ENCODE results near the gene ZNF555. TPM values are rescaled to one million over a fixed set of nuclear protein-coding genes. Genes with fewer than 3 reads are reported as not detected.

ZNF555 gene
- total RNA-seq, 6 experiments from 2014 or later: 0.87 to 2.6 (median 2.1) TPM

GRCh38 chr19:2822846-2823245 lies 18.4 kb upstream of the ZNF555 start:
- Histone ChIP-seq H3K36me3 (no peaks in the 10 kb centered on the region), H3K4me1 (no peaks in the 10 kb centered on the region), H3K27ac (no peak overlapping the region), H3K9me3 (peaks cover 0 to 6% (median 0%) of the 10 kb centered on the region in 4 donors), H3K4me3 (no peak overlapping the region), H3K27me3 (no peaks in the 10 kb centered on the region)
- 89% methylated on average over 1 of the region's 5 CpGs for WGBS (ENCODE audit: insufficient coverage, low coverage, low lambda C conversion rate, missing lambda C conversion rate)
- TF ChIP-seq POLR2A (IDR thresholded peaks at IDR 0.05): no peak
- intact Hi-C loops (cut with DNase I): no loop called here
- DNase-seq (no peak), ATAC-seq (no peak)

- intact Hi-C loops (cut with DNase I): no loop called here
- whole genome bisulfite sequencing (ENCODE audit: insufficient coverage, low coverage, low lambda C conversion rate, missing lambda C conversion rate): 80% methylated on average over 1 of the region's 9 CpGs
- TF ChIP-seq POLR2A (IDR thresholded peaks at IDR 0.05) (no peak), CTCF (IDR thresholded peaks at IDR 0.05) (no peak)
- H3K4me1 ChIP-seq: no peaks in the 10 kb centered on the region
- H3K9me3 ChIP-seq: peaks cover 0 to 6% (median 0%) of the 10 kb centered on the region in 4 donors
- H3K27ac ChIP-seq: no peak overlapping the region
- no peak overlapping the region for H3K4me3 ChIP-seq
- no peaks in the 10 kb centered on the region for H3K36me3 ChIP-seq
- no peak for DNase-seq
- H3K27me3 ChIP-seq: no peaks in the 10 kb centered on the region
- no peak for ATAC-seq
Measured at GRCh38 chr19:2823646-2824045, 17.6 kb upstream of the ZNF555 start.

GRCh38 chr19:2824129-2824528 lies 17.1 kb upstream of the ZNF555 start:
- WGBS (ENCODE audit: insufficient coverage, low coverage, low lambda C conversion rate, missing lambda C conversion rate): no CpG with 5 or more reads among the region's 8 CpGs
- Histone ChIP-seq H3K27me3 (no peaks in the 10 kb centered on the region), H3K9me3 (peaks cover 0 to 6% (median 0%) of the 10 kb centered on the region in 4 donors), H3K36me3 (no peaks in the 10 kb centered on the region), H3K4me1 (no peaks in the 10 kb centered on the region), H3K27ac (no peak overlapping the region), H3K4me3 (no peak overlapping the region)
- ATAC-seq (no peak), DNase-seq (no peak)
- intact Hi-C loops (cut with DNase I): no loop called here
- TF ChIP-seq CTCF (IDR thresholded peaks at IDR 0.05) (no peak), POLR2A (IDR thresholded peaks at IDR 0.05) (no peak)

GRCh38 chr19:2827022-2827421 lies 14.3 kb upstream of the ZNF555 start:
- no peak overlapping the region for H3K4me3 ChIP-seq
- no peak for ATAC-seq
- intact Hi-C loops (cut with DNase I): no loop called here
- H3K27ac ChIP-seq: no peak overlapping the region
- TF ChIP-seq POLR2A (IDR thresholded peaks at IDR 0.05): no peak
- TF ChIP-seq CTCF (IDR thresholded peaks at IDR 0.05): no peak
- H3K9me3 ChIP-seq: peaks cover 0 to 11% (median 0%) of the 10 kb centered on the region in 4 donors
- no peaks in the 10 kb centered on the region for H3K36me3 ChIP-seq
- H3K4me1 ChIP-seq: no peaks in the 10 kb centered on the region
- no peak for DNase-seq
- WGBS (ENCODE audit: insufficient coverage, low coverage, low lambda C conversion rate, missing lambda C conversion rate): 100% methylated on average over 2 of the region's 2 CpGs
- H3K27me3 ChIP-seq: no peaks in the 10 kb centered on the region

GRCh38 chr19:2827840-2828489 lies 13.3 kb upstream of the ZNF555 start:
- 83% methylated on average over 12 of the region's 13 CpGs for WGBS (ENCODE audit: insufficient coverage, low coverage, low lambda C conversion rate, missing lambda C conversion rate)
- H3K4me3 ChIP-seq: no peak overlapping the region
- no peaks in the 10 kb centered on the region for H3K4me1 ChIP-seq
- peaks cover 0 to 18% (median 4%) of the 10 kb centered on the region in 4 donors for H3K9me3 ChIP-seq
- no peak for DNase-seq
- ATAC-seq: no peak
- no peaks in the 10 kb centered on the region for H3K27me3 ChIP-seq
- TF ChIP-seq CTCF (IDR thresholded peaks at IDR 0.05) (no peak), POLR2A (IDR thresholded peaks at IDR 0.05) (no peak)
- peaks cover 0 to 8% (median 4%) of the 10 kb centered on the region in 4 donors for H3K36me3 ChIP-seq
- intact Hi-C loops (cut with DNase I): no loop called here
- H3K27ac ChIP-seq: no peak overlapping the region
